Right lobe of liver (tissue), 6 donors: ENCODE data around the gene HRH2. TPM values are rescaled to one million over a fixed set of nuclear protein-coding genes. Genes with fewer than 3 reads are reported as not detected.

Source experiments
- ATAC-seq, 4 donors: fragments of 200-7000 bp; cut with Tn5 transposase; one replicate each; pipeline ENCODE4 v1.9.1; 2020; ENCODE audit warnings: mild to moderate bottlenecking in 4 of 4, moderate library complexity in 4 of 4
- DNase-seq, 3 donors: peaks; one replicate each; pipeline ENCODE4 v3.0.0-alpha.2; 2020
- H3K27ac ChIP-seq, 3 donors: fragments of 200-600 bp; one replicate each; pipeline ENCODE4 v1.8.0; 2022
- H3K27me3 ChIP-seq, 2 donors: fragments of 200-600 bp; one replicate each; pipeline ENCODE4 v1.8.0; 2022
- H3K36me3 ChIP-seq, 4 donors: fragments of 200-600 bp; sonication (generic) in 1 of 4; one replicate each; pipeline versions ENCODE4 v1.5.1 to v1.8.0; 2017 to 2022; ENCODE audit warnings: control low read depth in 1 of 4
- H3K4me1 ChIP-seq, 4 donors: fragments of 200-600 bp; sonication (generic) in 1 of 4; one replicate each; pipeline versions ENCODE4 v1.5.1 to v1.8.0; 2017 to 2022; ENCODE audit warnings: control low read depth in 1 of 4
- H3K4me3 ChIP-seq, 3 donors: fragments of 200-600 bp; one replicate each; pipeline ENCODE4 v1.8.0; 2022
- H3K9me3 ChIP-seq, 4 donors: fragments of 200-600 bp; sonication (generic) in 1 of 4; one replicate each; pipeline versions ENCODE4 v1.5.1 to v1.8.0; 2017 to 2022; ENCODE audit warnings: control low read depth in 1 of 4
- POLR2A ChIP-seq: fragments of 450-650 bp; IDR thresholded peaks from one replicate; pipeline ENCODE4 v1.6.1; 2017; ENCODE audit warnings: antibody characterized with exemption, mild to moderate bottlenecking
- WGBS: methylation state at CpG from one replicate; pipeline ENCODE4 v1.1.6; 2018; ENCODE audit warnings: low coverage, low lambda C conversion rate; ENCODE audit not compliant: insufficient coverage; ENCODE audit errors: missing lambda C conversion rate; 5-methylcytosine and 5-hydroxymethylcytosine counted together
- intact Hi-C, 2 donors: fragments of 100-400 bp; cut with DNase I; formaldehyde crosslinking; loops; one replicate each; pipeline versions ENCODE4 v1.11.2 to v1.14.1; 2022
- total RNA-seq, 6 experiments: library from RNA; depleted of rRNA in 2 of 6; stranded (reverse); fragments of >200 nt in 2 of 6; fragmentation: NEBNext Ultra II Directional in 3 of 6; extraction: Animal tissue kit (Norgen Biotek cat#: 25700) in 3 of 6; gene quantifications; one replicate each; pipeline versions ENCODE4 v1.1.0 to v1.2.4, GENCODE V29; 2016 to 2023
- TF ChIP-seq, protein P1 (sequence below), 4 donors: fragments of 200-600 bp in 3 of 4; fragments of 450-650 bp in 1 of 4; IDR thresholded peaks; one replicate each; pipeline versions ENCODE4 v1.5.1 to v1.8.0; 2016 to 2022; ENCODE audit warnings: antibody characterized with exemption in 4 of 4, mild to moderate bottlenecking in 2 of 4
- donor health status: DM: no; HTN: yes; CAD: no.
- donor health status: DM: no; HTN: no; CAD: no.
- donor health status: DM: no; HTN: no; CAD: no.
- donor health status: DM: no; HTN: yes; CAD: no.
- donor health status: DM: no; HTN: yes; CAD: no.

Gene HRH2
- total RNA-seq, 6 experiments from 2014 or later = 0.29 to 2.5 (median 0.87) TPM

- TF ChIP-seq POLR2A = no peak
- TF ChIP-seq, protein P1, sequence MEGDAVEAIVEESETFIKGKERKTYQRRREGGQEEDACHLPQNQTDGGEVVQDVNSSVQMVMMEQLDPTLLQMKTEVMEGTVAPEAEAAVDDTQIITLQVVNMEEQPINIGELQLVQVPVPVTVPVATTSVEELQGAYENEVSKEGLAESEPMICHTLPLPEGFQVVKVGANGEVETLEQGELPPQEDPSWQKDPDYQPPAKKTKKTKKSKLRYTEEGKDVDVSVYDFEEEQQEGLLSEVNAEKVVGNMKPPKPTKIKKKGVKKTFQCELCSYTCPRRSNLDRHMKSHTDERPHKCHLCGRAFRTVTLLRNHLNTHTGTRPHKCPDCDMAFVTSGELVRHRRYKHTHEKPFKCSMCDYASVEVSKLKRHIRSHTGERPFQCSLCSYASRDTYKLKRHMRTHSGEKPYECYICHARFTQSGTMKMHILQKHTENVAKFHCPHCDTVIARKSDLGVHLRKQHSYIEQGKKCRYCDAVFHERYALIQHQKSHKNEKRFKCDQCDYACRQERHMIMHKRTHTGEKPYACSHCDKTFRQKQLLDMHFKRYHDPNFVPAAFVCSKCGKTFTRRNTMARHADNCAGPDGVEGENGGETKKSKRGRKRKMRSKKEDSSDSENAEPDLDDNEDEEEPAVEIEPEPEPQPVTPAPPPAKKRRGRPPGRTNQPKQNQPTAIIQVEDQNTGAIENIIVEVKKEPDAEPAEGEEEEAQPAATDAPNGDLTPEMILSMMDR (IDR thresholded peaks at IDR 0.05) = no peak
- DNase-seq (no peak), ATAC-seq (no peak)
- Histone ChIP-seq H3K27ac (no peak overlapping the region), H3K9me3 (no peaks in the 10 kb centered on the region), H3K36me3 (no peaks in the 10 kb centered on the region), H3K4me3 (no peak overlapping the region), H3K27me3 (no peaks in the 10 kb centered on the region), H3K4me1 (no peaks in the 10 kb centered on the region)
- WGBS = 50% methylated on average over 5 of the region's 5 CpGs
- intact Hi-C loops = no loop called here
Observed at GRCh38 chr5:175674731-175675346, 17.0 kb downstream of the HRH2 start.

DNA sequence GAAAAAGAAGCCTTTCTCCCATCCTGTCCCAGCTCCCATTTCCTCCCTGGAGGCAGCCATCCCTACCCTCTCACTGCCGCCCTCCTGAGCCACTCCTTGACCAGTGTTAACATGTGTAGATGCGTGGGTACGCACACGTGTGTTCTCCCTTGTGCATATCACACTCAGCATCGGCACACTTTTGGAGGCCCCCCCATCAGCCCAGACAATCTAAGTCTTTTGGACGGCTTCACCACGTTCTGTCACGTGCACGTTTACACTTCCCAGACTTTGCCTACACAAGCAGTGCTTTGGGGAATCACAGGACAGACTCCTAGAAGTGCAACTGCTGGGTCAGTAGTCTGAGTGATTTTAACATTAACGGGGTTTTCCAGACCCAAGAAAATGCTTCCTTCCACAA, 18.0 kb downstream of the HRH2 start:
- no peak overlapping the region for H3K4me3 ChIP-seq
- TF ChIP-seq POLR2A = no peak
- TF ChIP-seq, protein P1 (IDR thresholded peaks at IDR 0.05) = no peak
- 50% methylated on average over 10 of the region's 10 CpGs for WGBS
- H3K27ac ChIP-seq = no peak overlapping the region
- no peaks in the 10 kb centered on the region for H3K9me3 ChIP-seq
- no peak for DNase-seq
- intact Hi-C loops = no loop called here
- no peaks in the 10 kb centered on the region for H3K36me3 ChIP-seq
- no peak for ATAC-seq
- H3K27me3 ChIP-seq = no peaks in the 10 kb centered on the region
- no peaks in the 10 kb centered on the region for H3K4me1 ChIP-seq

DNA sequence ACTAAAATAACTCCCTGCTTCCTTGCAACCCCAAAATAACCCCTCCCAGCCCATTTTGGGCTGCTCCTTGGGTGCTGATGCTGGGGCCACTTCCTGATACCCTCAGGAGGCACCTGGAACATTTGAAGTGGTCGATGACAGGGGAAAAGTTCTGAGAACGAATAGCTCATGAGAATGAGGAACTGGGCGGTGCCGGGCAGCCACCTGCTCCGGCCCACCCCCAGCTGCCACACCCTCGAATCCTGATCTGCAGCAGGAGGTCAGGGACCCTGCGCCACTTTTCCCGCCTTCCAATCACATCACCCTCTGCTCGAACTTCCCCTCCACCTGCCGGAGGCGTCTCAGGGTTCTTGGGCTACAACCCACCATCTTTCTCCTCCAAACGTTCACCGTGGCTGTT, 19.7 kb downstream of the HRH2 start:
- Histone ChIP-seq H3K27me3 (no peaks in the 10 kb centered on the region), H3K4me3 (no peak overlapping the region), H3K36me3 (no peaks in the 10 kb centered on the region), H3K4me1 (no peaks in the 10 kb centered on the region), H3K27ac (no peak overlapping the region), H3K9me3 (no peaks in the 10 kb centered on the region)
- WGBS = 53% methylated on average over 6 of the region's 13 CpGs
- ATAC-seq = no peak
- intact Hi-C loops = no loop called here
- no peak for DNase-seq
- no peak for TF ChIP-seq POLR2A
- TF ChIP-seq, protein P1 (IDR thresholded peaks at IDR 0.05) = no peak

- 71% methylated on average over 10 of the region's 10 CpGs for WGBS
- H3K27ac ChIP-seq = no peak overlapping the region
- TF ChIP-seq, protein P1 (IDR thresholded peaks at IDR 0.05) = no peak
- no peak for TF ChIP-seq POLR2A
- intact Hi-C loops = no loop called here
- H3K4me1 ChIP-seq = no peaks in the 10 kb centered on the region
- H3K27me3 ChIP-seq = no peaks in the 10 kb centered on the region
- DNase-seq = no peak
- H3K4me3 ChIP-seq = no peak overlapping the region
- ATAC-seq = no peak
- no peaks in the 10 kb centered on the region for H3K9me3 ChIP-seq
- no peaks in the 10 kb centered on the region for H3K36me3 ChIP-seq
Observed at GRCh38 chr5:175678074-175678473, 20.2 kb downstream of the HRH2 start.

GRCh38 chr5:175679411-175679810, 21.5 kb downstream of the HRH2 start:
- Histone ChIP-seq H3K27ac (no peak overlapping the region), H3K9me3 (no peaks in the 10 kb centered on the region), H3K36me3 (no peaks in the 10 kb centered on the region), H3K4me3 (no peak overlapping the region), H3K4me1 (no peaks in the 10 kb centered on the region), H3K27me3 (no peaks in the 10 kb centered on the region)
- TF ChIP-seq, protein P1 (IDR thresholded peaks at IDR 0.05) = no peak
- TF ChIP-seq POLR2A = no peak
- ATAC-seq = no peak
- intact Hi-C loops = no loop called here
- DNase-seq = peak in 1 of 3 donors; percentile 8
- WGBS = 54% methylated on average over 3 of the region's 3 CpGs
